ENCODE data around the gene CST8. TPM values are rescaled to one million over a fixed set of nuclear protein-coding genes. Genes with fewer than 3 reads are reported as not detected.

CST8 gene
- total RNA-seq, 1 experiment from 2014 or later, result not detected

GRCh38 chr20:23450877-23451276 lies 40.0 kb upstream of the CST8 start:
- H2BK15ac ChIP-seq (ENCODE audit: low read depth, low read length), result no peak overlapping the region
- no peaks in the 10 kb centered on the region for H3K79me2 ChIP-seq (ENCODE audit: insufficient read depth, low read length)
- H3K23me2 ChIP-seq (ENCODE audit: insufficient read length, low read depth, low read length, poor library complexity, severe bottlenecking), result no peaks in the 10 kb centered on the region
- H3K18ac ChIP-seq (ENCODE audit: insufficient read length, low read depth, low read length), result no peak overlapping the region
- no peak overlapping the region for H3K27ac Mint-ChIP-seq
- no peak overlapping the region for H2BK5ac ChIP-seq (ENCODE audit: insufficient read length, low read length)
- H3K14ac ChIP-seq (ENCODE audit: insufficient read depth, low read length), result no peak overlapping the region
- TF ChIP-seq CTCF (conservative IDR thresholded peaks at IDR 0.05), result no peak
- H4K91ac ChIP-seq (ENCODE audit: insufficient read length, low read depth, low read length), result no peak overlapping the region
- H3K4me1 Mint-ChIP-seq, result peaks cover 14 to 16% of the 10 kb centered on the region in 2 experiments
- no peak overlapping the region for H3K4me2 ChIP-seq (ENCODE audit: insufficient read depth, insufficient read length, low read length)
- H3K9me3 Mint-ChIP-seq, result no peaks in the 10 kb centered on the region
- H3T11ph ChIP-seq (ENCODE audit: low read length), result no peak overlapping the region
- no peak overlapping the region for H2AFZ ChIP-seq (ENCODE audit: low read length)
- H4K5ac ChIP-seq (ENCODE audit: insufficient read length, low read depth, low read length), result no peak overlapping the region
- H3K9me3 ChIP-seq (ENCODE audit: control insufficient read depth, low read depth, low read length), result no peaks in the 10 kb centered on the region
- no peak overlapping the region for H2AK5ac ChIP-seq (ENCODE audit: insufficient read length, low read length)
- H3K23ac ChIP-seq (ENCODE audit: insufficient read length, low read depth, low read length), result no peak overlapping the region
- no peaks in the 10 kb centered on the region; the same call in 1 of the 2 replicates for H3K4me1 ChIP-seq (ENCODE audit: insufficient read depth, low read length)
- no peak overlapping the region for H2BK120ac ChIP-seq (ENCODE audit: low read depth, low read length, poor library complexity, severe bottlenecking)
- no peak overlapping the region for H2BK20ac ChIP-seq (ENCODE audit: low read depth, low read length, poor library complexity, severe bottlenecking)
- no peak overlapping the region for H3K27ac ChIP-seq (ENCODE audit: insufficient read length, low read depth, low read length)
- 100% methylated on average over 1 of the region's 1 CpG for WGBS (ENCODE audit: extremely low coverage, insufficient read length, low lambda C conversion rate)
- H3K27me3 Mint-ChIP-seq (ENCODE audit: low read depth), result peaks cover 9% of the 10 kb centered on the region
- no peak overlapping the region for H3K9ac ChIP-seq (ENCODE audit: extremely low read depth, insufficient read length, low read length)
- no peak overlapping the region for H2BK12ac ChIP-seq (ENCODE audit: insufficient read length, low read depth, low read length)
- no peaks in the 10 kb centered on the region; a peak in 1 of 7 replicates for H3K36me3 Mint-ChIP-seq (ENCODE audit: insufficient read depth in 1 of 3, low read depth in 3 of 3)
- H3K56ac ChIP-seq (ENCODE audit: insufficient read length, low read depth, low read length), result no peak overlapping the region
- H4K8ac ChIP-seq (replicated peaks; ENCODE audit: insufficient read length, low read depth, low read length), result no peak overlapping the region
- no peak overlapping the region for H3K4ac ChIP-seq (ENCODE audit: low read depth, low read length)
- H4K20me1 ChIP-seq (ENCODE audit: control insufficient read depth, insufficient read depth, insufficient read length), result no peaks in the 10 kb centered on the region
- no peak overlapping the region for H3K4me3 Mint-ChIP-seq
- H3K79me1 ChIP-seq (ENCODE audit: insufficient read depth, low read depth, low read length, poor library complexity, severe bottlenecking), result no peaks in the 10 kb centered on the region
- no peaks in the 10 kb centered on the region for H3K27me3 ChIP-seq (ENCODE audit: insufficient read depth, low read length)
- no peak for DNase-seq
